Kidney (tissue), 14 donors: ENCODE data around the gene PIP5K1B. TPM values are rescaled to one million over a fixed set of nuclear protein-coding genes. Genes with fewer than 3 reads are reported as not detected.

ENCODE experiments used
- DNase-seq, 5 donors: peaks; one replicate each; pipeline ENCODE4 v3.0.0-alpha.2; 2013 to 2020
- FAIRE-seq: peaks from 2 replicates; lab custom pipeline; 2012; peaks lifted over from hg19 to GRCh38; lab: Jason Lieb, UNC
- H3K27ac ChIP-seq, 2 donors: one replicate each; pipeline ENCODE4 v1.7.0; 2013; ENCODE audit warnings: low read depth in 2 of 2, low read length in 2 of 2, inconsistent platforms in 1 of 2
- H3K27me3 ChIP-seq: one replicate; pipeline ENCODE4 v1.7.1; 2013; ENCODE audit warnings: low read length, inconsistent platforms; ENCODE audit not compliant: control insufficient read depth, insufficient read depth
- H3K36me3 ChIP-seq, 3 donors: one replicate each; pipeline versions ENCODE4 v1.7.0 to v1.7.1; 2013; ENCODE audit warnings: low read length in 3 of 3, control low read depth in 1 of 3, inconsistent platforms in 1 of 3; ENCODE audit not compliant: insufficient read depth in 3 of 3, control insufficient read depth in 2 of 3
- H3K4me1 ChIP-seq, 3 donors: one replicate each; pipeline versions ENCODE4 v1.7.0 to v1.7.1; 2013; ENCODE audit warnings: low read length in 3 of 3, inconsistent platforms in 1 of 3, low read depth in 1 of 3; ENCODE audit not compliant: control insufficient read depth in 2 of 3, insufficient read depth in 2 of 3
- H3K4me3 ChIP-seq, 3 donors: one replicate each; pipeline versions ENCODE4 v1.7.0 to v1.8.1; 2013; ENCODE audit warnings: low read length in 3 of 3, control low read depth in 1 of 3, inconsistent platforms in 1 of 3
- H3K9ac ChIP-seq, 3 donors: one replicate each; pipeline versions ENCODE4 v1.7.0 to v1.7.1; 2013; ENCODE audit warnings: low read length in 3 of 3, control low read depth in 1 of 3, inconsistent platforms in 1 of 3
- H3K9me3 ChIP-seq, 3 donors: one replicate each; pipeline versions ENCODE4 v1.7.0 to v1.7.1; 2013; ENCODE audit warnings: low read length in 3 of 3, control low read depth in 1 of 3, inconsistent platforms in 1 of 3; ENCODE audit not compliant: control insufficient read depth in 2 of 3, insufficient read depth in 1 of 3
- CTCF ChIP-seq: IDR thresholded peaks from 3 replicates; pipeline ENCODE4 v1.5.1; 2012; ENCODE audit warnings: mild to moderate bottlenecking, moderate library complexity, borderline replicate concordance; ENCODE audit not compliant: insufficient read depth; ENCODE audit errors: extremely low read depth
- intact Hi-C: fragments of 100-400 bp; cut with DNase I; formaldehyde crosslinking; loops from one replicate; pipeline ENCODE4 v1.11.1; 2022
- polyA plus RNA-seq: library from polyadenylated mRNA; stranded (reverse); fragments of 350-450 nt; fragmentation: Illumina TruSeq; extraction: RNeasy Lipid Tissue Mini Kit (QIAGEN cat#74804); gene quantifications from one replicate; pipeline ENCODE4 v1.2.3, GENCODE V29; 2014; ENCODE audit warnings: low read depth, low replicate concordance; ENCODE audit not compliant: insufficient read depth
- total RNA-seq: library from RNA; stranded (reverse); fragmentation: NEBNext Ultra II Directional; extraction: Animal tissue kit (Norgen Biotek cat#: 25700); gene quantifications from one replicate; pipeline ENCODE4 v1.2.1, GENCODE V29; 2021
- donor health status: control.
- donor health status: control.
- donor health status: control.
- donor health status: control.
- donor health status: control.
- donor health status: DM: yes; HTN: yes; CAD: no.
- donor health status: Normal renal cell carcinoma (clear cell type).

The PIP5K1B gene
- total and polyA plus RNA-seq, 2 donors from 2014 or later, result 9.4 to 10.1 TPM

DNA sequence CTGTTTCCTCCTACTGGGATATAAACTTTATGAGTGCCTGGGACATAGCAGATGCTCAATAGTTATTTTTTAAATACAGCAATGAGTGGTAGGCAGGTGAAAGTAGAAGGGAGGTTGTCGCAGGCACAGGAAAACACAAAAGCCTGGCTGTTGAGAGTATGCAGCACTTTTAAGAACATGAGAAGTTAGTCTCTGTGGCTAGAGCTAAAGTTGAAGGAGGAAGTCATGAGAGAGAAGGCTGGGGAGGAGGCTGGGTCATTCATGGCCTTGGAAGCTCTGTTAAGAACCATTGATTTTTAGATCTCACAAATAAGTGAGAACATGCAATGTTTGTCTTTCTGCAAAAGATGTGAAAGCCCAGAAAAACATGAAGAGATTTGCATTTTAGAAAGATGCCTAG, 182.2 kb downstream of the PIP5K1B start:
- TF ChIP-seq CTCF, result no peak
- no peak for FAIRE-seq

DNA sequence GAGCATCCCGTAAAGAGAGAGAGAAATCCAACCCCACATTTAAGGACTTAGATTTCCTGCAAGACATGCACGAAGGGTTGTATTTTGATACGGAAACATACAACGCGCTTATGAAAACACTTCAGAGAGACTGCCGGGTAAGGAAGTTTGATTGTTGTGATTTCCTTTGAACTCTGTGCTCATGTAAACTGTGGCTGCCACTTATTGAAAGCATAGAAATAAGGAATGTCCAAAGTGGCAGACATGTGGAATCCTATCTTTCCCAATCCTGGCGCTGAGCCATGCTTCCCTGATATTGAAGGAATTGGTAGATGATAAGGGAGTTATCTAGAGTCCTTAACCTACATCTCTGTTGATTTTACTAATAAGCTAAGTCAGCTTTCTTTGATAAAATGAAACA, 189.5 kb downstream of the PIP5K1B start:
- intact Hi-C loops, result no loop called here
- Histone ChIP-seq H3K4me3 (peak overlapping the region in 1 of 3 donors; percentile 41), H3K9me3 (no peaks in the 10 kb centered on the region), H3K27ac (no peak overlapping the region), H3K4me1 (peaks cover 0 to 7% (median 0%) of the 10 kb centered on the region in 3 donors), H3K27me3 (no peaks in the 10 kb centered on the region), H3K9ac (no peak overlapping the region), H3K36me3 (no peaks in the 10 kb centered on the region)
- TF ChIP-seq CTCF, result no peak
- peak in 1 of 5 donors; percentile 35 for DNase-seq
- FAIRE-seq, result no peak

More for the DNA sequence above, 182.2 kb downstream of the PIP5K1B start:
- no peaks in the 10 kb centered on the region for H3K4me1 ChIP-seq
- H3K36me3 ChIP-seq, result no peaks in the 10 kb centered on the region
- no peak for DNase-seq
- intact Hi-C loops, result no loop called here
- no peaks in the 10 kb centered on the region for H3K9me3 ChIP-seq
- H3K27me3 ChIP-seq, result no peaks in the 10 kb centered on the region
- H3K27ac ChIP-seq, result no peak overlapping the region
- no peak overlapping the region for H3K9ac ChIP-seq
- no peak overlapping the region for H3K4me3 ChIP-seq

GRCh38 chr9:68895741-68896478, 190.9 kb downstream of the PIP5K1B start:
- no peaks in the 10 kb centered on the region for H3K36me3 ChIP-seq
- H3K4me1 ChIP-seq, result peaks cover 0 to 7% (median 0%) of the 10 kb centered on the region in 3 donors
- no peak for TF ChIP-seq CTCF
- H3K27me3 ChIP-seq, result no peaks in the 10 kb centered on the region
- H3K9ac ChIP-seq, result no peak overlapping the region
- H3K4me3 ChIP-seq, result no peak overlapping the region
- H3K9me3 ChIP-seq, result no peaks in the 10 kb centered on the region
- no peak overlapping the region for H3K27ac ChIP-seq
- intact Hi-C loops, result no loop called here
- FAIRE-seq (no peak), DNase-seq (no peak)
